Duodenal mucosa (tissue), 2 donors: ENCODE data around the gene DPP10.

Experiments
- H3K27ac ChIP-seq: one replicate; pipeline ENCODE4 v1.7.0; 2013; ENCODE audit warnings: low read depth, low read length
- H3K27me3 ChIP-seq, 2 donors: one replicate each; pipeline ENCODE4 v1.7.0; 2013; ENCODE audit warnings: low read length in 2 of 2, control low read depth in 1 of 2; ENCODE audit not compliant: insufficient read depth in 2 of 2, control insufficient read depth in 1 of 2
- H3K36me3 ChIP-seq, 2 donors: one replicate each; pipeline ENCODE4 v1.7.0; 2013; ENCODE audit warnings: low read length in 2 of 2, control low read depth in 1 of 2; ENCODE audit not compliant: insufficient read depth in 2 of 2, control insufficient read depth in 1 of 2
- H3K4me1 ChIP-seq, 2 donors: one replicate each; pipeline ENCODE4 v1.7.0; 2013; ENCODE audit warnings: low read length in 2 of 2, control low read depth in 1 of 2; ENCODE audit not compliant: insufficient read depth in 2 of 2, control insufficient read depth in 1 of 2
- H3K4me3 ChIP-seq, 2 donors: one replicate each; pipeline ENCODE4 v1.7.0; 2013; ENCODE audit warnings: low read length in 2 of 2, low read depth in 1 of 2
- H3K9ac ChIP-seq, 2 donors: one replicate each; pipeline ENCODE4 v1.7.0; 2013; ENCODE audit warnings: low read length in 2 of 2, low read depth in 1 of 2
- H3K9me3 ChIP-seq, 2 donors: one replicate each; pipeline ENCODE4 v1.7.0; 2013; ENCODE audit warnings: low read length in 2 of 2, control low read depth in 1 of 2; ENCODE audit not compliant: control insufficient read depth in 1 of 2

The DPP10 gene

DNA sequence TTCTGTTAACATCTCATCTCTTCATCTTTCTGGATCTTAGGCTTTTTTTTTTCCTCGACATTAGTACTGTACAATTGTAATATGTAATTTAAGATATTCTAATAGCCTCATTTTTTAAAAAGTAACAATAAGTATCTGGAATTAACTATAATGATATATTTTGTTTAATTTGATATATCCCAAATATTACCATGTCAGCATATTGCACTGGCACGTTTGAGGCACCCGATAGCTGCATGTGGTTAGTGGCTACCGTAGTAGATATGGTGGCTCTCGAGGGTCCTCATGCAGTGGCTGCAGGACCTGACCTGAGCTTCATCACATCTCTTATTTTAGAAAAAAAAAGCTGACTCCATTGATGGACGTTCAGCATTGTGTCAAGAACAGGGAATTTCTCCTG, 371.9 kb downstream of the DPP10 start:
- no peaks in the 10 kb centered on the region for H3K4me1 ChIP-seq
- H3K4me3 ChIP-seq: no peak overlapping the region
- no peaks in the 10 kb centered on the region for H3K27me3 ChIP-seq
- H3K36me3 ChIP-seq: no peaks in the 10 kb centered on the region
- no peak overlapping the region for H3K9ac ChIP-seq
- H3K9me3 ChIP-seq: no peaks in the 10 kb centered on the region
- no peak overlapping the region for H3K27ac ChIP-seq

DNA sequence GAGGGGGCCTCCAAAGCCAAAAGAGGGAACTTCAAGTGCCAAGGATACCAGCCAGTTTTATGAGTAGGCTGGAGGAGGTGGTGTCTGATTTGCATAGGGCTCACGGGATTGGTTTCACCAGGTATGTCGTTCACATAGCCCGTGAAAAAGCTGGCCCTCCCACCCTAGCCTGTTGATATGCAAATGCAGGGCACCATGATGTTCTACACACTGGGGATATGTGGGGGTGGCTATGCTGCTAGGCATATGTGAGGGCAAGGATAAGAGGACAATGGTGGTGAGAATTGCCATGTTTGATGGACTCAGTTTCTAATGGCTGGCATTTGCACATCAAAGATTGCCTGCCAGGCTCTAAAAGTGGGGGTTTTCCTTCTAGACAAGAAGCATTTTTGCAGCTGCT, 378.6 kb downstream of the DPP10 start:
- no peak overlapping the region for H3K4me3 ChIP-seq
- H3K27ac ChIP-seq: no peak overlapping the region
- no peak overlapping the region for H3K9ac ChIP-seq
- no peaks in the 10 kb centered on the region for H3K4me1 ChIP-seq
- no peaks in the 10 kb centered on the region for H3K27me3 ChIP-seq
- H3K9me3 ChIP-seq: no peaks in the 10 kb centered on the region
- no peaks in the 10 kb centered on the region for H3K36me3 ChIP-seq

DNA sequence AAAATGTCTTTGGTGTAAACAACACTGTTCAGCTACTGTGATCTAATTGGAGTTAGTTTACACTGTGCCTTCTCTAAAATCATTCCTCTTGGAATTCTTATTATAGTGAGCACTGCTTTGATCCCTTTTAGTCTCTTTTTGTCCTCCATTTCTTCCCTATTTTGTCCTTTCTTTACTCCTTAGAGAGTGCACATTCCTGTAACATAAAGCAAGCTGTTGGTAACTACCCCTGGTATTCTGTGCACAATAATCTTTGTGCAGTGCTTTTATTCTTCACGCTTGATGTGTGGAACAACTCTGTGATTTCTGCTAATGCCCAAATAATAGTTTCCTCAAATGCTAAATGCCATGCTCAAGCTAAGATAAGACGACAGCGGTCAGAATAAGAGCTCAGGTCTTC, 401.5 kb downstream of the DPP10 start:
- Histone ChIP-seq H3K9ac (no peak overlapping the region), H3K4me3 (no peak overlapping the region), H3K27ac (no peak overlapping the region), H3K9me3 (no peaks in the 10 kb centered on the region), H3K4me1 (no peaks in the 10 kb centered on the region), H3K36me3 (no peaks in the 10 kb centered on the region), H3K27me3 (no peaks in the 10 kb centered on the region)

DNA sequence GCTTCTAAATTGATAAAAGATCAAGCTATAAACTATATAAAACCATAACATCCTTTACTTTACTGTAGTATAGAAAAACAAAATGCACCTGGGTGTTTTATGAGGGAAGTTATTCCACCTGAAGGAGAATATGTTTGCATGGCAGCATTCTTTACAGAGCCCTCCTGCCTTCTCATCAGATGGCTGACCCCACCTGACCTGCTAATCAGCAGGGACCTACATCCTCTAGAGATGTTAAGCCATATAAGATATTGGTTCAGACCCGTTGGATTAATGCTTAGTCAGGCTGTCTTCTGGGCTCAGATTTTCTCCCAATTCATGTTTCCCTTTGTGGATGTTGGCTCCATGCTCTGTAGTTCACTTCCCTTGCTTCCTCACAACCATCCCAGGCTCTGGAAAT, 414.8 kb downstream of the DPP10 start:
- H3K36me3 ChIP-seq: no peaks in the 10 kb centered on the region
- no peaks in the 10 kb centered on the region for H3K27me3 ChIP-seq
- no peak overlapping the region for H3K9ac ChIP-seq
- no peaks in the 10 kb centered on the region for H3K4me1 ChIP-seq
- no peak overlapping the region for H3K27ac ChIP-seq
- H3K9me3 ChIP-seq: no peaks in the 10 kb centered on the region
- H3K4me3 ChIP-seq: no peak overlapping the region

GRCh38 chr2:114859726-114860510, 417.5 kb downstream of the DPP10 start:
- H3K4me1 ChIP-seq: no peaks in the 10 kb centered on the region
- H3K9me3 ChIP-seq: no peaks in the 10 kb centered on the region
- no peak overlapping the region for H3K27ac ChIP-seq
- H3K9ac ChIP-seq: no peak overlapping the region
- no peaks in the 10 kb centered on the region for H3K27me3 ChIP-seq
- no peak overlapping the region for H3K4me3 ChIP-seq
- H3K36me3 ChIP-seq: no peaks in the 10 kb centered on the region

- no peak overlapping the region for H3K9ac ChIP-seq
- no peaks in the 10 kb centered on the region for H3K4me1 ChIP-seq
- no peak overlapping the region for H3K27ac ChIP-seq
- H3K4me3 ChIP-seq: no peak overlapping the region
- H3K27me3 ChIP-seq: no peaks in the 10 kb centered on the region
- no peaks in the 10 kb centered on the region for H3K36me3 ChIP-seq
- no peaks in the 10 kb centered on the region for H3K9me3 ChIP-seq
Observed at GRCh38 chr2:114862243-114862642, 419.8 kb downstream of the DPP10 start.

GRCh38 chr2:114864901-114865300, 422.5 kb downstream of the DPP10 start:
- no peaks in the 10 kb centered on the region for H3K36me3 ChIP-seq
- no peak overlapping the region for H3K4me3 ChIP-seq
- H3K4me1 ChIP-seq: no peaks in the 10 kb centered on the region
- H3K27ac ChIP-seq: no peak overlapping the region
- no peak overlapping the region for H3K9ac ChIP-seq
- no peaks in the 10 kb centered on the region for H3K9me3 ChIP-seq
- H3K27me3 ChIP-seq: no peaks in the 10 kb centered on the region

DNA sequence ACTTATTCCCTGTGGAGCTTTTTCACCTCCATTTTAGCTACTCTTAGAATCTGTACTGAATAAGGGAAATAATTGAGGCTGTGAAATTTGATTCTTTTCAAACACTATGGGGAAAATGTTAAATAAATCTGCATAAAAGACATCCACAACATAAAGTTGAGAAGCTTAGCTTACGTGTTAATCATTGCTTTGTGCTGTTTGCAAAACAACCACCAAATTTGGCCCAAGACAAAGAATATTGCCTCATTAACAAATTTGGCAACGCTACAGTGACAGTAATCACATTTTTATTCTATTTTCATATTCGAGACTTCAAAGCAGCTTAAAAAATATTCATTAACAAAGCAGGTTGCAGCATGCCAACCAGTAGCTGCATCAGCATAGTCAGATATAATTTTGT, 437.6 kb downstream of the DPP10 start:
- Histone ChIP-seq H3K27me3 (no peaks in the 10 kb centered on the region), H3K4me3 (no peak overlapping the region), H3K27ac (no peak overlapping the region), H3K4me1 (no peaks in the 10 kb centered on the region), H3K9me3 (no peaks in the 10 kb centered on the region), H3K36me3 (no peaks in the 10 kb centered on the region), H3K9ac (no peak overlapping the region)

- no peak overlapping the region for H3K9ac ChIP-seq
- no peak overlapping the region for H3K27ac ChIP-seq
- no peaks in the 10 kb centered on the region for H3K4me1 ChIP-seq
- H3K27me3 ChIP-seq: no peaks in the 10 kb centered on the region
- no peaks in the 10 kb centered on the region for H3K9me3 ChIP-seq
- no peak overlapping the region for H3K4me3 ChIP-seq
- no peaks in the 10 kb centered on the region for H3K36me3 ChIP-seq
Observed at GRCh38 chr2:114919985-114920384, 477.5 kb downstream of the DPP10 start.

GRCh38 chr2:114922076-114922475, 479.6 kb downstream of the DPP10 start:
- Histone ChIP-seq H3K9me3 (peaks cover 0 to 3% of the 10 kb centered on the region in 2 donors), H3K27ac (no peak overlapping the region), H3K36me3 (no peaks in the 10 kb centered on the region), H3K4me1 (no peaks in the 10 kb centered on the region), H3K9ac (no peak overlapping the region), H3K27me3 (no peaks in the 10 kb centered on the region), H3K4me3 (no peak overlapping the region)
